ENCODE data around the gene SPOCK1.

The SPOCK1 gene

DNA sequence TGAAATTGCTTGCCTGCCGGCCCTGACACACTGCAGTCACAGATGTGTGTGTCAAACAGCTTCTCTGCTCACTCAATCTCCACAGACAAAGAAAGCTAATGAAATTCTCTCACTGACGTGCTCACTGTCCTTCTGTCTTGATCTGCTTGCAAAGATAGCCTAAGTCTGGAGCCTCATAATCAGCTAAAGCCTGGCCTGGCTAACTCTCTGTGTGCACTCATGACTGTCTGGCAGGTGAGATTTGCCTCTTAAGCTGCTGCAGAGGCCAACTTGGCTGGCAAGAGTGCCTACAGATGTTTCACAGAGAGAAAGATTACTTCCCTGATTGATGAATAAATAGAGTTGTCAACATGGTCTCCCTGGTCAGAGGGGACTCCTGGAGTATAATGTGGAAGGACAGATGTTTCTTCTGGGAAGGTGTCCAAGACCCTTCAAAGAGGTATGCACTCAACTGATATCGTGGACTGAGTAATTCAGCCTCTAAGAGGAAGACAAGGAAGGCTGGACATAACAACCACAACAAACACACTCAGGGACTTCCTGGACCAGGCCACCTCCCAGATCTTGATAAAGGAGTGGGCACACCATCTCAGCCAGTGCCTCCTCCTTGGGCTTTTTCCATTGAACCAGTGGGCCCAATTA lies 362.0 kb downstream of the SPOCK1 start:
- no peak for DNase-seq (ENCODE audit: low spot score in 2 of 2)
- H3K27me3 Mint-ChIP-seq: peaks cover 1% of the 10 kb centered on the region
- H3K36me3 Mint-ChIP-seq: no peaks in the 10 kb centered on the region

DNA sequence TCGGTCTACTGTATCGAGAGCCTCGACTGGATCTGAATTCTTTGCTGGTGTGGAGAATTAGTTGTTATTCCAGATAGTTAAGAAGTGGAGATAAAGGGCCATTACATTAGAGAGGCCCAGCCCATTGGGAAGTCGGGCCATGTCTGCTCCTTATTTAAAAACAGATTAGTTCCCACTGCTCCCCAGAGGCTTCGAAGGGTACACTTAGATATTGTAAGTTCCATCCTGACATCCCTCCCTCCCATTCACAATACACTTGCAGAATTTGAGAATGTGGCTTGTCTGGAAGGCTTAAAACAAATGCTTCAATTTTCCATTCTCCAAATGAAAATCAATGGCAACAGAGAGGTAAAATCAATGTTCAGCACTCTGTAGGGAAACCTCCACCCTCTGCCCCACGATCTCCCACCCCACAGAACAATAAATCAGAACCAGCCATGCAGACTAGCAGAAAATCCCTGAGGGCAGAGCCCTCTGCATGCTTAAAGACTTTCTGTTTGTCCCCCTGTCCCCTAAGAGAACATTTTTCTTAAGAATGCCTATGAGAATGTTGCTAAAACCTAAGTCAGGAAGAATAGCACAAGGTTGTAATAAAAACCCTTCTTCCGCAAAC lies 364.1 kb downstream of the SPOCK1 start:
- no peak for ATAC-seq (ENCODE audit: low read depth)
- no peaks in the 10 kb centered on the region for H3K4me1 Mint-ChIP-seq

More for the DNA sequence above, 362.0 kb downstream of the SPOCK1 start:
- no peak for ATAC-seq (ENCODE audit: low read depth)
- H3K4me3 Mint-ChIP-seq: no peak overlapping the region
- H3K4me1 Mint-ChIP-seq: no peaks in the 10 kb centered on the region
- H3K9me3 Mint-ChIP-seq: no peaks in the 10 kb centered on the region
- H3K27ac Mint-ChIP-seq: no peak overlapping the region

DNA sequence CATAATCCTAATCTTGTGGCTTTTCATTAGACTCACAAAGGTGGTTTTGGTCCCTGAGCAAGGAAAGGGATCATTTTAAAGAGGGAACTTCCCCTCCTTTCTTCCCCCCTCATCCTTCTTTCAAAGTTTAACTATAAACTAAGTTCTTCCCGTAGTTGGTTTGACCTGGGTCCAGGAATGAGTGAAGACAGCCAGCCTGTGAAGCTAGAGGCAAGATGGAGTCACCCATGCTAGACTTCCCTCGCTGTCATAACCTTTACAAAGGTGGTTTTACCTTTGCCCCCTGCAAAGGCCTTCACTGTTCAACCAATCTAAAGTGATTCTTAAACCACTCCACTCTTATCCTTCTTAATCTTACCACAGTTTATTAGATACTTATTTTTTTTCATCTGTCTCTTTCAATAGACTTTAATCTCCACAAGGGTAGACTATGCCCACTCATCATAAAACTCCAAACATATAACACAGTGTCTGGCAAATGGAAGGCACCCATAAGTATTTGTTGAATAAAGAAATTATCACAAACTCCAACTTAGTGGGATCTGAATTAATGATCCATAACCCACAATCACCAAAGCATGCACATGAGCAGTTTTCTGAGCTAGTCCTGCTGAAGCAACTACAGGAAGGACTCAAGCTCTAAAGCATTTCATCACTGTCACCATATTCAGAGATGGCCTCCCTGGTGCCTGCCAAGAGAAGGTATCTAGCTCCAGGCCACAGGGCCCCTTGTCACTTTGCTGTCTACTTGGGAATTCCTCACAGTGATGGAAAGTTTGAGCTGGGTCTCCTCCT lies 369.0 kb downstream of the SPOCK1 start:
- ATAC-seq (ENCODE audit: low read depth): no peak
- Mint-ChIP-seq H3K4me1 (no peaks in the 10 kb centered on the region), H3K4me3 (no peak overlapping the region), H3K27ac (no peak overlapping the region), H3K27me3 (peaks cover 3% of the 10 kb centered on the region), H3K36me3 (no peaks in the 10 kb centered on the region), H3K9me3 (peaks cover 4% of the 10 kb centered on the region)
- DNase-seq (ENCODE audit: low spot score in 2 of 2): no peak

More for the DNA sequence above, 364.1 kb downstream of the SPOCK1 start:
- no peak overlapping the region for H3K4me3 Mint-ChIP-seq
- no peaks in the 10 kb centered on the region for H3K9me3 Mint-ChIP-seq
- no peak for DNase-seq (ENCODE audit: low spot score in 2 of 2)
- peaks cover 1% of the 10 kb centered on the region for H3K27me3 Mint-ChIP-seq
- no peaks in the 10 kb centered on the region for H3K36me3 Mint-ChIP-seq
- H3K27ac Mint-ChIP-seq: no peak overlapping the region

DNA sequence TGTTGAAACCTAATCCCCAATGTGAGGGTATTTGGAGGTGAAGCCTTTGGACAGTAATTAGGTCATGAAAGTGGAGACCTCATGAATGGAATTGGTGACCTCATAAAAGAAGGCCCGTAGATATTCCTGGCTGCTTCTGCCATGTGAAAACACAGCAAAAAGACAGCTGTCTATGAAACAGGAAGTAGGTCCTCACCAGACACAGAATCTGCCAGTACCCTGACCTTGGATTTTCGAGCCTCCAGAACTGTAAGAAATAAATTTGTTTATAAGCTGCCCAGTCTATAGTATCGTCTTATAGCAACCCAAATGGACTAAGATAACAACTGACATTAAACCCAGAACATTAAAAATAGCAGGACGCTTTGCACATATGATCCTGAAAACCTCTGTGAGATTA lies 371.1 kb downstream of the SPOCK1 start:
- H3K27me3 Mint-ChIP-seq: peaks cover 3% of the 10 kb centered on the region
- H3K4me3 Mint-ChIP-seq: no peak overlapping the region
- H3K4me1 Mint-ChIP-seq: no peaks in the 10 kb centered on the region
- no peak overlapping the region for H3K27ac Mint-ChIP-seq
- DNase-seq (ENCODE audit: low spot score in 2 of 2) (no peak), ATAC-seq (ENCODE audit: low read depth) (no peak)
- H3K9me3 Mint-ChIP-seq: peaks cover 4% of the 10 kb centered on the region
- H3K36me3 Mint-ChIP-seq: no peaks in the 10 kb centered on the region

DNA sequence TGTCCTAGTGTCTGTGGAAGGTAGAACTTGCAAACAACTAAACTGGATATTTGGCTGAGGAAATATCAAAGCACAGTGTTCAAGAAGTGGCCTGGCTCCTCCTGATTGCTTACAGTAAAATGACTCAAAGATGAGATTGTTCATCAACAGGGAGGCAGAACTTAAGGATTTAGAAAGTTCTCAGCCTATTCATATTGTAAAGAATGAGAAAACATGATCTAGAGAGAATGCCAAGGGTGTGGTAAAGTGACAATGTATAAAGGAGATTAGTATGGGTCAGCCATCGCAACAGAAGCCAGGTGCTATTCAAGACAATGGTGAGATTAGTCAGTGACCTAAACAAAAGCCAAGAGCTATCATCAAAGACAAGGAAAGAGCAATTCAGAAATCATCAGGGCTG lies 372.3 kb downstream of the SPOCK1 start:
- no peak overlapping the region for H3K4me3 Mint-ChIP-seq
- no peaks in the 10 kb centered on the region for H3K4me1 Mint-ChIP-seq
- H3K9me3 Mint-ChIP-seq: peaks cover 4% of the 10 kb centered on the region
- H3K27me3 Mint-ChIP-seq: peaks cover 3% of the 10 kb centered on the region
- ATAC-seq (ENCODE audit: low read depth) (no peak), DNase-seq (ENCODE audit: low spot score in 2 of 2) (no peak)
- H3K36me3 Mint-ChIP-seq: no peaks in the 10 kb centered on the region
- H3K27ac Mint-ChIP-seq: no peak overlapping the region

DNA sequence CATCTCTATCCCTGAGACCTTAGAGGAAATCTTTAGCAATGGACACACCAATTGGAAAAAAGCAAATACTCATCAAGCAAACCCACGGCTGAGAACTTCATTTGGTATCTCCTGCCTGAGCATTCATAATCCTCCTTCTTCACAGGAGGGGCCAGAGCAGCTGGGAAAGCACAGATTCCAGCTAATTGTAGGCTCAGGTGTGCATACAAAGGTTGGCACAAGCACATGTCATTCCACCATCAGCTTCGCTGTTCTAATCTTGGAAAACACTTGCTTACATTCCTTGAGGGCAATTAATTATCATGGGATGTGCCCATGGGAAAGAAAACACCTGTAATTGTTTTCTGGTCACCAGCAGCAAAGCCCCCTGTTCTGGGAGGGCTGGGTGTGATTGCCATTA lies 376.6 kb downstream of the SPOCK1 start:
- H3K27ac Mint-ChIP-seq: no peak overlapping the region

DNA sequence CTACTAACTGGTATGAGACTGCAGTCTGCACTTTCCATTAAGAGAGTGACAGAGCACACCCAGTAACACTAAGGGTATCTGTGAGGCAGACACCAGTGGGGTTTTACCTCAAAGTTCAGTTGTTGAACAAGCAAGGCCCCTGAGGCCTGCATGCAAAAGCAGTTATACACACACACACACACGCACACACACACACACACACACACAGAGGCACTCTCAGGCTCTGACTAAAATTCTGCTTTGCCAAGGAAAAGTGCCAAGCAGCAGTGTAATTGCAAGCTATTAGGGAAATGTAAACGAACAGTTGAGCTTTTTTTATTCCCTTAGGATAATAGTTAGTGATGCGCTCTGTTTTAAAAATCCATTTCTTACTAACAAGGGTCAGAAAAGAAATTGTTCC lies 377.1 kb downstream of the SPOCK1 start:
- ATAC-seq (ENCODE audit: low read depth): no peak
- H3K27ac Mint-ChIP-seq: no peak overlapping the region
- H3K9me3 Mint-ChIP-seq: no peaks in the 10 kb centered on the region
- no peak overlapping the region for H3K4me3 Mint-ChIP-seq
- H3K36me3 Mint-ChIP-seq: no peaks in the 10 kb centered on the region
- no peaks in the 10 kb centered on the region for H3K27me3 Mint-ChIP-seq
- no peak for DNase-seq (ENCODE audit: low spot score in 2 of 2)
- H3K4me1 Mint-ChIP-seq: no peaks in the 10 kb centered on the region

More for the DNA sequence above, 376.6 kb downstream of the SPOCK1 start:
- no peak for ATAC-seq (ENCODE audit: low read depth)
- no peaks in the 10 kb centered on the region for H3K4me1 Mint-ChIP-seq
- H3K4me3 Mint-ChIP-seq: no peak overlapping the region
- peaks cover under 1% of the 10 kb centered on the region for H3K27me3 Mint-ChIP-seq
- peaks cover under 1% of the 10 kb centered on the region for H3K9me3 Mint-ChIP-seq
- H3K36me3 Mint-ChIP-seq: no peaks in the 10 kb centered on the region
- no peak for DNase-seq (ENCODE audit: low spot score in 2 of 2)

DNA sequence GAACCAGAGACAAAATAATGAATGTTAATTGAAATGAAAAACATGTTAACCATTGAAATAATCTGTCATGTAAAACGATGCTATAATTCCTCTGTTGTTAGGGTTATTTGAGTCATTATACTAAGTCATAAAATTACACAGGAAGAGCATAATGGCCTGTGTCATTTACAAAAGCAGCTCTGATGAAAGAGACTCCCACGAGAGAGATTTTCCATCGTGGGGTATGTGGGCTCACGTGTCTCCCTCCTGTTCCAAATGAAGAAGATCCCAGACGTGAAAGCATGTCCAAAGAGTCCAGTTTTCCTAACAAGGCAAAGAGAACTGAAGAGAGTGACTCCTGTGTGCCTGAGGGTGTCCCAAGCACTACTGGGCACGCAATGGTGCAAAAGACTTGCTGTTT lies 379.8 kb downstream of the SPOCK1 start:
- DNase-seq (ENCODE audit: low spot score in 2 of 2) (no peak), ATAC-seq (ENCODE audit: low read depth) (no peak)
- no peaks in the 10 kb centered on the region for H3K4me1 Mint-ChIP-seq
- H3K9me3 Mint-ChIP-seq: no peaks in the 10 kb centered on the region
- H3K27me3 Mint-ChIP-seq: peaks cover 3% of the 10 kb centered on the region
- no peak overlapping the region for H3K4me3 Mint-ChIP-seq
- H3K27ac Mint-ChIP-seq: no peak overlapping the region
- no peaks in the 10 kb centered on the region for H3K36me3 Mint-ChIP-seq

DNA sequence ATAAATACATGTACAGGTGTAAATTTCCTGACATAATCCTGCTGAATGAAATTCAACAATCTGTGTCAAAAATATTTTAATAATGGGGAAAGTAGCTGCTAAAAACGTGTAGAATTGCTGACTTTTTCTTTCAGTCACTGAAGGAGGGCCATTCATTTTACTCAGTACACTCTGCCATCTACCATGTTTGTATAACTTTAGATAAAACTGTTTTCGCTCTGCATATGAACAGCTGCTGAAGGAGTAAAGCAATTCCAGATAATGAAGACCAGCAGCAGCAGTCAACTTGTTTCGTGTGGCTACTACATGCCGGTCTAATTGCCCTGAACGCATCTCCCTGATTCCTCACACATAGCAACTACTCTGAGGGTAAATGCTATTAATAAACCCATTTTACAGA lies 380.5 kb downstream of the SPOCK1 start:
- Mint-ChIP-seq H3K9me3 (no peaks in the 10 kb centered on the region), H3K4me1 (no peaks in the 10 kb centered on the region), H3K27me3 (peaks cover 3% of the 10 kb centered on the region), H3K4me3 (no peak overlapping the region), H3K36me3 (no peaks in the 10 kb centered on the region), H3K27ac (no peak overlapping the region)
- no peak for DNase-seq (ENCODE audit: low spot score in 2 of 2)
- ATAC-seq (ENCODE audit: low read depth): no peak

DNA sequence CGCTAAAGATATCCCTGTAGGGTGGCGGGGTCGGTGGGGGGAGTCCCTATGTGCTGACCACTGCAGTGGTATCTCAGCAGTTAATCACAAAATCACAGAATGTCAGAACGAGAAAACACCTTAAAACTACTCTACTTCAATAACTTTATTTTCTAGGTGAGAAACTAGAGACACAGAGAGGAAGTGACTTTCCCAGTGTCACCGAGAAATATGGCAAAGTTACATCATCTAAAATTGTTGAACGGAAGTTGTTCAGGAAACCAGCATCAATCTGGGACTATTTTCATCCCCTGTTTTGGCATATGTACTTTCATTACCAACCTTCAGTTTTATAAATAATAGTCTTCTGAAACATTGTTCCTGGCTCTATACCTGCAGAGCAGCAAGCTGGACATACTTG lies 384.0 kb downstream of the SPOCK1 start:
- peaks cover 3% of the 10 kb centered on the region for H3K27me3 Mint-ChIP-seq
- no peak overlapping the region for H3K4me3 Mint-ChIP-seq
- DNase-seq (ENCODE audit: low spot score in 2 of 2): no peak
- no peak overlapping the region for H3K27ac Mint-ChIP-seq
- no peaks in the 10 kb centered on the region for H3K9me3 Mint-ChIP-seq
- H3K36me3 Mint-ChIP-seq: no peaks in the 10 kb centered on the region
- H3K4me1 Mint-ChIP-seq: no peaks in the 10 kb centered on the region
- no peak for ATAC-seq (ENCODE audit: low read depth)

DNA sequence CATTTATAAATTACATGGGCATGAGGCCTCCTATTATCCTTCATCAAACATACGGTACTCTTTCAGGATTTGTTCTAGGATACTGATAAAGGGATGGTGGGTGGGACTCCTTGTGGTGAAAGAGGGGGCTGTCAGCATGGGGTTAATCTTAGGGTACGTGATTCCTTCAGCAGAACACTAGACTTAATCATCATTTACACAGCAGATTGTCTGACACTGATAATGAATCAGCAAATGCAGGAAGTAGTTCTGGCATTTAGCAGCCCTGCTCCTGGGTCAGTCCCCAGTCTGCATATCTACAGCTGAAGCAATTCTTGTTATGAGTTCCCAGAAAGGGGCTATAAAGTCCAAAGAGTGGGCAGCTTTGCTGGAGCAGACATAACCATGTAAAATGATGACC lies 384.6 kb downstream of the SPOCK1 start:
- H3K27ac Mint-ChIP-seq: no peak overlapping the region
- peaks cover 4% of the 10 kb centered on the region for H3K27me3 Mint-ChIP-seq
- ATAC-seq (ENCODE audit: low read depth): no peak
- H3K36me3 Mint-ChIP-seq: no peaks in the 10 kb centered on the region
- no peak overlapping the region for H3K4me3 Mint-ChIP-seq
- no peaks in the 10 kb centered on the region for H3K4me1 Mint-ChIP-seq
- no peak for DNase-seq (ENCODE audit: low spot score in 2 of 2)
- H3K9me3 Mint-ChIP-seq: no peaks in the 10 kb centered on the region

DNA sequence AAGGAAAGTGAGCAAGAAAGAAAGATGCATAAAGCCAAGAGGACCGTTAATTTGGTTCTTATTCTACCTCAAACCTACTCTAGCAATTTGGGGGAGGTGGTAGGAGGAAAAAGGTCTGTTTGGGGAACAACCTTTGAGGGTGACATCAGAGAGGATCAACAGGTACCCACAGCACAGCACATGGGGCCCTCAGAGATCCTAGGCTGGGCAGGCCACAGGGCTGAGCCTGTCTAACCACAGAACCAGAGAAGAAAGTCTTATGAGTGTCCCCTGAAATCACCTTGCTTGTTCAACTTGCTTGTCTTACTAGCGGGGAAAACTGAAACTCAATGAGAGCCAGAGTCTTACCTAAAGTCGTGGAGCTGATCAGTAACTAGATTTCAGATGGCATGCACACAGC lies 385.2 kb downstream of the SPOCK1 start:
- Mint-ChIP-seq H3K27me3 (peaks cover 5% of the 10 kb centered on the region), H3K4me1 (no peaks in the 10 kb centered on the region), H3K36me3 (no peaks in the 10 kb centered on the region), H3K27ac (no peak overlapping the region), H3K4me3 (no peak overlapping the region), H3K9me3 (no peaks in the 10 kb centered on the region)
- DNase-seq (ENCODE audit: low spot score in 2 of 2) (no peak), ATAC-seq (ENCODE audit: low read depth) (no peak)

DNA sequence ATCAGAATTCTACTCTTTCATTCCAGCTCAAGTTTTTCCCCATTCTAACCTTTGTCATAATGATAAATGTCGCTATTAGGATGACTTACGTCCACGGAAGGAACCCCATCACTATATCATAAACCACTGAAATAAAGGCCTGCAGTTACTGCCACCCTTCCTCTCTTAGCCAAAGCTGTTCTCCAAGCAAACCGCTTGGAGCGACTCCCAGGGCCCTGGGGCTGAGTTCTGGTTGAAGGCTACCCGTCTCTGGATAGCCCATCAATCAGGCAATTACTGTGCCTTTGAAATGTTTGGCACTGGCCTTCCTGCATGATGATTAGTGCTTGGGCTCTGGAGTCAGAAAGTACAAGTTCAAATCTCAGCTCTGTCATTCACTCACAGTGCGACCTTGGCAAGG lies 386.0 kb downstream of the SPOCK1 start:
- Mint-ChIP-seq H3K4me3 (no peak overlapping the region), H3K36me3 (no peaks in the 10 kb centered on the region), H3K9me3 (no peaks in the 10 kb centered on the region), H3K4me1 (no peaks in the 10 kb centered on the region), H3K27ac (no peak overlapping the region), H3K27me3 (peaks cover 5% of the 10 kb centered on the region)
- DNase-seq (ENCODE audit: low spot score in 2 of 2) (no peak), ATAC-seq (ENCODE audit: low read depth) (no peak)

DNA sequence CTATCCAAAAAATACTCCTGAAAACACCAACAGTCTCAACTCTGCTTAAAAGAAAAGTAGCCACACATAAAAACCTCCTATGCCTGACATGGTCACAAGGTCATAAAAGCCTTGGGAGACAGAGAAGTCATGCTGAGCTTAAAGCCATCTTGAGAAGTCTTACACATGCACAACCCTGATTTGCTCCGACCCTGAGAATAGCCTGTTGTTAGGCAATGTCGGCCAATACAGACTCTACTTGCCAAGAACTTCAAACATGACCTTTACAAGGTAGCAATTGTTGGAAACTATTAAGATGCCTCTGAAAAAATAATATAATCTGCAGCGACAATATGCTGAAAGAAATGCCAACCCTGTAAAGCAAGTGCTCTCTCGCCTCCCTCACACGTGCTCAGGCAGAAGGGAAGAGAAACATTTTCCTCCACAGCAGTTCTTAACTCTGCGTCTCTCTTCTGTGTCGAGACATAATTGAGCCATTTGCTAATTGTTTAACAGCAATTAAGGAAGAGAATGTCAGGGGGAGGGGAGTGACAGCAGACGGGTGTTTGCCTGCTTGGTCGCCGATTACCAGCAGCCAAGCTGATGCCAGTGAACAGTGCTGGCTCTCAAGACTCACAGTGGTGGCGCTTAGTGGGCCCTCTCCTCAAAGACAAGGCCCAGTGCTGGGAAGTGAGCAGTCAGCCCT lies 393.6 kb downstream of the SPOCK1 start:
- ATAC-seq (ENCODE audit: low read depth): no peak
- H3K27ac Mint-ChIP-seq: no peak overlapping the region
- DNase-seq (ENCODE audit: low spot score in 2 of 2): no peak
- H3K4me3 Mint-ChIP-seq: no peak overlapping the region
- H3K9me3 Mint-ChIP-seq: no peaks in the 10 kb centered on the region
- no peaks in the 10 kb centered on the region for H3K4me1 Mint-ChIP-seq
- no peaks in the 10 kb centered on the region for H3K36me3 Mint-ChIP-seq
- H3K27me3 Mint-ChIP-seq: peaks cover 1% of the 10 kb centered on the region

All from memory B cell (primary cell).